CD4-positive, alpha-beta T cell (primary cell): ENCODE measurements around the gene OR6M1. TPM values are rescaled to one million over a fixed set of nuclear protein-coding genes. Genes with fewer than 3 reads are reported as not detected.

Experiments used
- ATAC-seq: fragments of 200-7000 bp; cut with Tn5 transposase; one replicate; pipeline ENCODE4 v1.10.0; 2022; ENCODE audit warnings: mild to moderate bottlenecking; ENCODE audit not compliant: poor library complexity
- CTCF ChIA-PET: fragments of 350-600 bp; sonication (Branson Sonifier 250); formaldehyde crosslinking; loops from one replicate; lab custom pipeline; 2021; ENCODE audit warnings: antibody characterized with exemption, inconsistent platforms; lab: Charles Lee
- POLR2A ChIA-PET: fragments of 350-600 bp; sonication (Branson Sonifier 250); formaldehyde crosslinking; loops from one replicate; lab custom pipeline; 2021; ENCODE audit warnings: antibody characterized with exemption, inconsistent platforms; lab: Charles Lee
- DNase-seq, 14 experiments: peaks; one replicate each; pipeline ENCODE4 v3.0.0-alpha.2; 2013 to 2020; ENCODE audit warnings: mixed read lengths in 2 of 14
- H3K27ac ChIP-seq, 2 donors: one replicate each; pipeline versions ENCODE4 v1.5.1 to v1.7.0; 2013; ENCODE audit warnings: low read length in 2 of 2, low read depth in 1 of 2, mild to moderate bottlenecking in 1 of 2
- H3K27me3 ChIP-seq, 2 experiments: 1 replicate in 1 of 2; 2 replicates in 1 of 2; pipeline versions ENCODE4 v1.6.1 to v1.7.0; 2013; ENCODE audit warnings: low read length in 2 of 2, control low read depth in 1 of 2, mild to moderate bottlenecking in 1 of 2, moderate library complexity in 1 of 2; ENCODE audit not compliant: insufficient read depth in 2 of 2, control insufficient read depth in 1 of 2
- H3K36me3 ChIP-seq: one replicate; pipeline ENCODE4 v1.6.1; 2013; ENCODE audit warnings: low read length, control low read depth; ENCODE audit not compliant: insufficient read depth
- H3K4me1 ChIP-seq: one replicate; pipeline ENCODE4 v1.6.1; 2013; ENCODE audit warnings: low read length, control low read depth; ENCODE audit not compliant: insufficient read depth
- H3K4me3 ChIP-seq: one replicate; pipeline ENCODE4 v1.5.1; 2013; ENCODE audit warnings: mild to moderate bottlenecking, low read length, moderate library complexity
- H3K9me3 ChIP-seq, 2 experiments: 1 replicate in 1 of 2; 2 replicates in 1 of 2; pipeline versions ENCODE4 v1.6.1 to v1.7.0; 2013; ENCODE audit warnings: low read length in 2 of 2, mild to moderate bottlenecking in 2 of 2, control low read depth in 1 of 2, moderate library complexity in 1 of 2; ENCODE audit not compliant: control insufficient read depth in 1 of 2, insufficient read depth in 1 of 2
- H3K27ac Mint-ChIP-seq: one replicate; pipeline ENCODE4 v1.8.0; 2020; ENCODE audit warnings: mixed read lengths
- H3K27me3 Mint-ChIP-seq: one replicate; pipeline ENCODE4 v1.8.0; 2021; ENCODE audit warnings: mixed read lengths
- H3K36me3 Mint-ChIP-seq: one replicate; pipeline ENCODE4 v1.8.0; 2021; ENCODE audit warnings: low read depth, mixed read lengths
- H3K4me1 Mint-ChIP-seq: one replicate; pipeline ENCODE4 v1.8.0; 2021; ENCODE audit warnings: low read depth, mixed read lengths
- H3K4me3 Mint-ChIP-seq: one replicate; pipeline ENCODE4 v1.8.0; 2020; ENCODE audit warnings: mild to moderate bottlenecking, mixed read lengths
- H3K9me3 Mint-ChIP-seq: one replicate; pipeline ENCODE4 v1.8.0; 2020; ENCODE audit warnings: mixed read lengths
- intact Hi-C, 2 experiments: fragments of 100-400 bp; cut with DNase I in 1 of 2; cut with micrococcal nuclease in 1 of 2; formaldehyde crosslinking; loops; one replicate each; pipeline versions ENCODE4 v1.15.1 to v1.9.0; 2023 to 2025; cut with DNase I, micrococcal nuclease
- total RNA-seq, 174 experiments: library from RNA in 2 of 174; stranded (reverse) in 2 of 174; gene quantifications; one replicate each; pipeline ENCODE4 v1.2.3 and lab custom pipeline; 2021 to 2026
- TF ChIP-seq, protein P1 (sequence below): fragments of 200-600 bp; IDR thresholded peaks from one replicate; pipeline ENCODE4 v1.8.0; 2022; ENCODE audit warnings: antibody characterized with exemption, mild to moderate bottlenecking

The OR6M1 gene
- total RNA-seq, 2 experiments from 2014 or later, result not detected

DNA sequence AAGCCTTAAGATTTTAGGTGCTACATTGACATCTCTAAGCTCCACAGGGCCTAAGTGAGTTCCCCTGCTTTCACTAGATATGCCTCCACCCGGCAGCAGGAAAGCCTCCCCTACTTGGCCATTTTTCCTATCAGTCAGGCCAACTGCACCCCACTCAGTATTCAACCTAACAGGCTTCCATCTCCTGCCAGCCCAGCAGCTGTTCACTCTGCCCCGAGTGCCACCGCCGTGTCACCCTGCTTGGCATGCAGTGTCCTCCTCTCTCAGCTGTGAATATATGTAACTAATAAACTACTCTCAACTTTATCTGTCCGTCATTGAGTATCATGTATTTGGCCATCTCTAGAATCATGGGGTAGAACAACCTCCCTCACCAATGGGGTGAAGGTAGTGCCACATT is 9.0 kb upstream of the OR6M1 start:
- no peak overlapping the region for H3K27ac ChIP-seq
- Mint-ChIP-seq H3K4me3 (no peak overlapping the region), H3K36me3 (no peaks in the 10 kb centered on the region), H3K27me3 (peaks cover 29% of the 10 kb centered on the region), H3K4me1 (no peaks in the 10 kb centered on the region), H3K27ac (no peak overlapping the region), H3K9me3 (no peaks in the 10 kb centered on the region)
- H3K36me3 ChIP-seq, result no peaks in the 10 kb centered on the region
- no peaks in the 10 kb centered on the region for H3K4me1 ChIP-seq
- DNase-seq (no peak), ATAC-seq (no peak)
- ChIA-PET CTCF (no interaction called here), POLR2A (no interaction called here)
- no peaks in the 10 kb centered on the region for H3K9me3 ChIP-seq
- intact Hi-C loops, result no loop called here
- no peaks in the 10 kb centered on the region for H3K27me3 ChIP-seq
- TF ChIP-seq, protein P1, sequence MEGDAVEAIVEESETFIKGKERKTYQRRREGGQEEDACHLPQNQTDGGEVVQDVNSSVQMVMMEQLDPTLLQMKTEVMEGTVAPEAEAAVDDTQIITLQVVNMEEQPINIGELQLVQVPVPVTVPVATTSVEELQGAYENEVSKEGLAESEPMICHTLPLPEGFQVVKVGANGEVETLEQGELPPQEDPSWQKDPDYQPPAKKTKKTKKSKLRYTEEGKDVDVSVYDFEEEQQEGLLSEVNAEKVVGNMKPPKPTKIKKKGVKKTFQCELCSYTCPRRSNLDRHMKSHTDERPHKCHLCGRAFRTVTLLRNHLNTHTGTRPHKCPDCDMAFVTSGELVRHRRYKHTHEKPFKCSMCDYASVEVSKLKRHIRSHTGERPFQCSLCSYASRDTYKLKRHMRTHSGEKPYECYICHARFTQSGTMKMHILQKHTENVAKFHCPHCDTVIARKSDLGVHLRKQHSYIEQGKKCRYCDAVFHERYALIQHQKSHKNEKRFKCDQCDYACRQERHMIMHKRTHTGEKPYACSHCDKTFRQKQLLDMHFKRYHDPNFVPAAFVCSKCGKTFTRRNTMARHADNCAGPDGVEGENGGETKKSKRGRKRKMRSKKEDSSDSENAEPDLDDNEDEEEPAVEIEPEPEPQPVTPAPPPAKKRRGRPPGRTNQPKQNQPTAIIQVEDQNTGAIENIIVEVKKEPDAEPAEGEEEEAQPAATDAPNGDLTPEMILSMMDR, result no peak
- H3K4me3 ChIP-seq, result no peak overlapping the region

DNA sequence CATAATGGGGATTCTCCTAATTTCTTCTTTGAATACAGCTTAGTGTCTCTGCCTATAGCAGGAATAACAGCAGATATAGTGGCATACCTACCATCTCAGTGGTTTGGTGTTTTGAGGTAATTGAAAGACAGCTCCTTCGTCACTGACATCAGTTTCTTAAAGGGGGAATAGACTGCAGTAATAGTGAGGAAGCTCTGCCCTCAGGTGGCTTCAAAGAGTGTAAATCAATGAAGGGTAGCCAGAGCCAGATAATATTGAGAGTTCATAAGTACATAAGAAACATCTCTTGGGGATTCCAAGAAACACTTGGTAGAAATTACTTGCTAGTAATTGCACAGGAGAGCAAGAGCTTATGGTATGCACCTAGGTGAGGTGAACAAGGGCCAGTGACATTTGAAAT is 4.4 kb downstream of the OR6M1 start:
- Histone ChIP-seq H3K27me3 (peaks cover 0 to under 1% of the 10 kb centered on the region in 2 experiments), H3K36me3 (no peaks in the 10 kb centered on the region), H3K4me3 (no peak overlapping the region), H3K4me1 (no peaks in the 10 kb centered on the region), H3K9me3 (no peaks in the 10 kb centered on the region), H3K27ac (no peak overlapping the region)
- no peaks in the 10 kb centered on the region for H3K36me3 Mint-ChIP-seq
- ChIA-PET POLR2A (no interaction called here), CTCF (no interaction called here)
- no peak overlapping the region for H3K27ac Mint-ChIP-seq
- no peaks in the 10 kb centered on the region for H3K9me3 Mint-ChIP-seq
- TF ChIP-seq, protein P1, result no peak
- ATAC-seq, result no peak
- intact Hi-C loops, result no loop called here
- H3K4me1 Mint-ChIP-seq, result no peaks in the 10 kb centered on the region
- no peak for DNase-seq
- no peak overlapping the region for H3K4me3 Mint-ChIP-seq
- peaks cover 2% of the 10 kb centered on the region for H3K27me3 Mint-ChIP-seq

DNA sequence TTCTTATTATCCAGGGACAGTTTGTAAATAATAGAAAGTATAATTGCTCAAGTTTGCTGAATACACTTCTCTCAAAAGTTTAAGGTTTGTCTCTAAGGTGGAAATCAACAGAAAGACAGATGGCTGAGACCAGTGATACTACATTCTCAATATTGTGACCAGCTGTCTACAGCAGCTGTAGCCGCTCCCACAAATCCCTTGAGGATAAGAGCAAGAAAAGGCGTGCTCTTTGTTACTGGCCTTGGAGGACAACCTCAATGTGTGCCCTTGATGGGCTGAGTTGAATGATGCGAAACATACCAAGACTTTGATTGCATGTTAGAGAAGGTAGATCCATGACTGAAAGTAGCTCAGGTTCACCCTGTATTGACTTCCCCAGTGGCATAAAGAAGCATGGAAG is 6.1 kb downstream of the OR6M1 start:
- ATAC-seq (no peak), DNase-seq (no peak)
- no peaks in the 10 kb centered on the region for H3K4me1 ChIP-seq
- no peaks in the 10 kb centered on the region for H3K9me3 ChIP-seq
- TF ChIP-seq, protein P1, result no peak
- Mint-ChIP-seq H3K36me3 (no peaks in the 10 kb centered on the region), H3K27ac (no peak overlapping the region), H3K27me3 (no peaks in the 10 kb centered on the region), H3K4me3 (no peak overlapping the region), H3K9me3 (no peaks in the 10 kb centered on the region), H3K4me1 (no peaks in the 10 kb centered on the region)
- POLR2A ChIA-PET, result no interaction called here
- CTCF ChIA-PET, result no interaction called here
- no peak overlapping the region for H3K27ac ChIP-seq
- H3K27me3 ChIP-seq, result no peaks in the 10 kb centered on the region
- intact Hi-C loops, result no loop called here
- H3K4me3 ChIP-seq, result no peak overlapping the region
- no peaks in the 10 kb centered on the region for H3K36me3 ChIP-seq
